Subcutaneous adipose tissue (tissue), 4 donors: ENCODE results near the gene RAB25. TPM values are rescaled to one million over a fixed set of nuclear protein-coding genes. Genes with fewer than 3 reads are reported as not detected.

ENCODE experiments used
- total RNA-seq, 4 donors: library from RNA; depleted of rRNA; stranded (reverse); fragments of >200 nt; gene quantifications; one replicate each; pipeline ENCODE4 v1.1.0, GENCODE V29; 2016
- TF ChIP-seq, protein P1 (sequence below): fragments of 450-650 bp; IDR thresholded peaks from one replicate; pipeline ENCODE4 v1.5.1; 2016; ENCODE audit warnings: low read depth, mild to moderate bottlenecking, control low read depth, antibody characterized with exemption, moderate library complexity

RAB25 gene
- total RNA-seq, 4 donors from 2014 or later, result not detected

DNA sequence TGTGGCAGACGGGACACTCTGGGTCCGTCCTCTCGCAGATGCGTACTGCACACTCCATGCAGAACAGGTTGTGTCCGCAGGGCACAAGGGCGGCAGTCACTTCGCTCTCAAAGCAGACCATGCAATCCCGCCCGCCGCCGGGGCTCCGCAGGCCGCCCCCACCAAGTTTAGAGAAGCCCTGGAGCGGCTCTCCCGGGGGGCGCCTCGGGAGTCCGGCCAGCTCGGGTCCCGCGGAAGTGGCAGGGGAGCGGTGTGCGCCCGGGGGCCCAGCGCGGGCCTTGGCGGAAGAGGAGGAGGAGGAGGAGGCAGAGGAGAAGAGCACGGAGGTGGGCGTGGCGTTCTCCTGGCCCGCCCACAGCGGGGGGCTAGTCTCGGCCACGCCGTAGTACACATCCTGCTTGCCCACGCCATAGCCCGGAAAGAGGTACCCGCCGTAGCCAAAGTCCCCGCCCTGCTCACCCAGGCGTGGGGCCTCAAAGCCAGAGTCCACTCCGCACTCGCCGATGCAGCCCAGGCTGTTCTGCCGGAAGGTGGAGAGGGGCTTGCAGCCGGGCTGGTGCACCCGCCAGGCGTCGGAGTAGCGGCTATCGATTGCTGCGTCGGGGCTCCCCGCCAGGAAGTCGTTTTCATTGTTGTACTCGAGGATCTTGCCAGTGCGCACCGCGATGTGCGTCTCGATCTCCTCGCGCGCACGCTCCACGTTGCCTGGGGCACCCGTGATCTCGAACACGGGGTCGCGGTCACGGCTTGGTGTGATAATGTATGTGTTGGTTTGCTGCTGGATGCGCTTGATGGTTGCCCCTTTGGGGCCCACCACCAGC lies 15.9 kb downstream of the RAB25 start:
- TF ChIP-seq, protein P1, sequence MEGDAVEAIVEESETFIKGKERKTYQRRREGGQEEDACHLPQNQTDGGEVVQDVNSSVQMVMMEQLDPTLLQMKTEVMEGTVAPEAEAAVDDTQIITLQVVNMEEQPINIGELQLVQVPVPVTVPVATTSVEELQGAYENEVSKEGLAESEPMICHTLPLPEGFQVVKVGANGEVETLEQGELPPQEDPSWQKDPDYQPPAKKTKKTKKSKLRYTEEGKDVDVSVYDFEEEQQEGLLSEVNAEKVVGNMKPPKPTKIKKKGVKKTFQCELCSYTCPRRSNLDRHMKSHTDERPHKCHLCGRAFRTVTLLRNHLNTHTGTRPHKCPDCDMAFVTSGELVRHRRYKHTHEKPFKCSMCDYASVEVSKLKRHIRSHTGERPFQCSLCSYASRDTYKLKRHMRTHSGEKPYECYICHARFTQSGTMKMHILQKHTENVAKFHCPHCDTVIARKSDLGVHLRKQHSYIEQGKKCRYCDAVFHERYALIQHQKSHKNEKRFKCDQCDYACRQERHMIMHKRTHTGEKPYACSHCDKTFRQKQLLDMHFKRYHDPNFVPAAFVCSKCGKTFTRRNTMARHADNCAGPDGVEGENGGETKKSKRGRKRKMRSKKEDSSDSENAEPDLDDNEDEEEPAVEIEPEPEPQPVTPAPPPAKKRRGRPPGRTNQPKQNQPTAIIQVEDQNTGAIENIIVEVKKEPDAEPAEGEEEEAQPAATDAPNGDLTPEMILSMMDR, result no peak

DNA sequence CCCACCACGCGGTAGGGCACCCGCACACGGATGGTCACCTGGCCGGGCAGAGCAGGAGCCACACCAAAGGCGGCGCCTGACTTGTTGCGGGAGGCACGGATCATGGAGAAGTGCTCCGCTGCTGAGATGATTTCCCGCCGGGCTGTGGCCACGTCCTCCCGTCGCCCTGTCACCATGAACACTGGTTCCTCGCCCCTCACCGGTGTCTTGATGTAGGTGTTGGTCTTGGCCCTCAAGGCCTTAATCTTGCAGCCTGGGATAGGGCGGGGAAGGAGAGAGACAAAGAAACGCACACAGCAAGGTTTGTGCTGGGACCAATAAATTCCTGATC lies 16.4 kb downstream of the RAB25 start:
- TF ChIP-seq, protein P1, result no peak

DNA sequence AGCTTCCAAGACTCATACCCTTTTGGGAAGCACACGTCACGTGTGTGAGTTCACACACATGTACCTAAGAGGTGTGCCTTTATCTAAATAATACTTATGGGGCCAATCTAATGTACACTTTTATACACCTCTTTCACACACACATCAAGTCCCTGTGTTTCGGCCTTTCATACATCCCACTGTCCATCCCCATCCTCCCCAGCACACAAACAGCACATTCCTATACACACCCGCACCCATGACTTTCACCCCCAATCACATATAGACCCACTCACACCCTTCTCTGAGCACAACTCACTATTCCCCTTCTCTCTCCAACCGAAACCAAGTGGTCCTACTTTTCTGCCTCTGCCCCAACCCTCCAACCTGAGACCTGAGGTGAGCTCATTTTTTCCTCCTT lies 17.8 kb downstream of the RAB25 start:
- TF ChIP-seq, protein P1, result no peak

DNA sequence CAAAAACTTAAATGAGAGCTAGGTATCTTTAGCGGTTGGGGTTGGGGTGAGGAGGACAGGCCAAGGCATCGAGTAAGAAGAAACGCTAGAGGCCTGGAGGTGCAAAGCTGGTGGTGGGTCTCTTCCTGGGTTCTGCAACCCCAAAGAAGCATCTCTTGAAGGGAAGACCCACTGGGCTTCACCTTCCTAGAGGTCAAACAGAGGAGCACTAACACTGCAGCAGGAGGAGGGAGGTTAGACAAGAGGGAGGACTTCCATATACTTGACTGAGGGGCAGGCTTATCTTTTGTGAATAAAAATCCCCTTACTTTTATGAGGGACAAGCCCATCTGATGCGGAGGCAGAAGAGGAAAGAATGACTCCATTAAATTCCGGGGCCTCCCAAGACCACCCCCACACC lies 18.8 kb downstream of the RAB25 start:
- TF ChIP-seq, protein P1, result no peak

DNA sequence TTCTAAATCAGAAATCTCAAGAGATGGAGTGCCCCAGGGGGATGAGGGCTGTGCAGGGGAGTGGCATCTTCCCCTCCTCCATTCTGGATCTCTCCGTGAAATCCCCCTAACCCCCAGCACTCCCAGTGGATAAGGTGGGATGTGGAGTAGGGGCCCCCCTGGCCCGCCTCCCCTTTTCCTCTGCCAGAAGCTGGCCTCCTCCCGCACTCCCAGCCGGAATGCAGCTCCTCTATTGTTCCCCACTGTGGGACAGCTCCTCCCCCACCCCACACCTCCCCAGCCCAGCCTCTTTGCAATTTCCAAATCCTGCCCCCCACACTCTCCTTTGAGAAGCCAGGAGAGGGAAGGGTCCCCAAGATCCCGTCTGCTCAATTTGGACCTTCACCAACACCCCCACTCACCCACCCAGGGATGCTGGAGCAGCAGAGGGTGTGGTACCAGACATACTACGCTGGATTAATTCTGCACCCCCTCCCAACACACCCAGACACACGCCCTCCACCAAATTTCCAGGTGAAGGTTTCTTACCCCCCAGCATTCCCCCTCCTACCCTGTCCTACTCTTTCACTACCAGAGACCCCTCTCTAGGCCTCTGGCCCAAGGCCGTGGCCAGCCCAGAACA lies 19.4 kb downstream of the RAB25 start:
- TF ChIP-seq, protein P1, result no peak

DNA sequence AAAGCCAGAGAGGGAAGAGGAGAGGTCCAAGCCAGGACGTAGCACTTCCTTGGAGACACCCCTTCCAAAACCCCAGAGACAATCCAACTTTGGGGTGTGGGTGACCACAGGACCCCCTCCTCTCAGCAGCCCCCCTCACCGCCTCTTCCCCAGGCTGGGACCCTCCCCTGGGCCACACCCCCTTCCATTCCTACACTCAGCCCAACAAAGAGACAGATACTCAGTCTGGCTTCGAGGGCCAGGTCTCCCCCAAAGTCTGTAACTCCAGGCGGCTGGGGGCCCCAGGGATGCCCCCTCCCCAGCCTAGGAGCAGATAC lies 19.9 kb downstream of the RAB25 start:
- TF ChIP-seq, protein P1, result no peak

DNA sequence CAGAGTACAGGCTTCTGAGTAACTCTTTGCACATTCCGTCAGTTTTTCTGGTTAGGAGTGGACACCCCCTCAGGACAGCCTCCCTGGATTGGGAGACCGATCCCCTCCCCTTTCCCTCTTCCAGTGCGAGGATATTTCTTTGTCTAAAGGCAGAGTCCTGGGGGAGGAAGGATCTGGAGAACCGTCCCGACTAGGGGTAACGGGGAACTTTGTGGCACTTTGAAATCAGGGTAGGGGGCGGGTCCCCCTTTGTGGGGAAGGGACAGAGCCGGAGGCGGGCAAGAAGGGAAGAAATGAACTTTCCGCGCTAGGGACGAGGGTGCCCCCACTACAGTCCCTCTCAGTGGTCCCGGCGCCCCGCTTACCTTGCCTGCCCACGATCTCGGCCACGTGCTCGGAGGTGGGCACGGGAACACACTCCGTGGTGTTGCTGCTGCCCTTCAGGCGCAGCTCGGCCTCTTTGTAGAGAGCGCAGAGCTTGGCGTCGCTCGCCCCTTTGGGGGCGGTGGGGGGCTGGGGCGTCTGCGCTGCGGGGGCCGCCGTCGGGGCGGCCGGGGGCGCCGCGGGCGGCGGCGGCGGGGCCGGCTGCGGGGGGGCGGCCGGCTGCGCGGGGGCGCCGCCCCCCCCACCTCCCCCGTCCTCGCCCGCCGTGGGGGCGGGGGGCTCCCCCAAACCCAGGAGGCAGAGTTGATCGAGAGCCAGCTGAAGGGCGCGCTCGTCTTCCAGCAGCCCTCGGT lies 20.4 kb downstream of the RAB25 start:
- TF ChIP-seq, protein P1, result no peak
